Astrocyte (in vitro differentiated cells and primary cell): Measurements from ENCODE around the gene MYOG. TPM values are rescaled to one million over a fixed set of nuclear protein-coding genes. Genes with fewer than 3 reads are reported as not detected.

ENCODE experiments used
- DNase-seq: peaks from one replicate; pipeline ENCODE4 v3.0.0-alpha.2; 2010; ENCODE audit warnings: low read depth
- FAIRE-seq: peaks from 2 replicates; lab custom pipeline; 2011; peaks lifted over from hg19 to GRCh38; lab: Jason Lieb, UNC
- H2AFZ ChIP-seq: 2 replicates; pipeline ENCODE4 v1.6.0; 2012; ENCODE audit warnings: low read depth, low read length, inconsistent platforms
- H3K27ac ChIP-seq: 2 replicates; pipeline ENCODE4 v1.5.1; 2011; ENCODE audit warnings: low read depth, low read length, inconsistent platforms
- H3K27me3 ChIP-seq: 2 replicates; pipeline ENCODE4 v1.6.0; 2011; ENCODE audit warnings: low read length, inconsistent platforms; ENCODE audit not compliant: insufficient read depth
- H3K36me3 ChIP-seq: 2 replicates; pipeline ENCODE4 v1.5.1; 2011; ENCODE audit warnings: low read length, inconsistent platforms; ENCODE audit not compliant: insufficient read depth
- H3K4me1 ChIP-seq: 2 replicates; pipeline ENCODE4 v1.5.1; 2011; ENCODE audit warnings: low read length, inconsistent platforms; ENCODE audit not compliant: insufficient read depth
- H3K4me2 ChIP-seq: 2 replicates; pipeline ENCODE4 v1.6.0; 2012; ENCODE audit warnings: low read length, inconsistent platforms
- H3K4me3 ChIP-seq: 2 replicates; pipeline ENCODE4 v1.5.1; 2011; ENCODE audit warnings: low read depth, mild to moderate bottlenecking, low read length, inconsistent platforms; ENCODE audit not compliant: insufficient read depth
- H3K79me2 ChIP-seq: 2 replicates; pipeline ENCODE4 v1.6.0; 2012; ENCODE audit warnings: mild to moderate bottlenecking, low read length, inconsistent platforms; ENCODE audit not compliant: insufficient read depth
- H3K9ac ChIP-seq: 2 replicates; pipeline ENCODE4 v1.6.0; 2012; ENCODE audit warnings: mild to moderate bottlenecking, low read length, inconsistent platforms
- H3K9me3 ChIP-seq: 2 replicates; pipeline ENCODE4 v1.5.1; 2012; ENCODE audit warnings: low read depth, mild to moderate bottlenecking, low read length, inconsistent platforms; ENCODE audit not compliant: insufficient read depth
- H4K20me1 ChIP-seq: 2 replicates; pipeline ENCODE4 v1.6.0; 2012; ENCODE audit warnings: low read length, inconsistent platforms; ENCODE audit not compliant: insufficient read depth
- H3K27ac Mint-ChIP-seq: one replicate; pipeline ENCODE4 v1.8.0; 2021; ENCODE audit warnings: mild to moderate bottlenecking, mixed read lengths; ENCODE audit not compliant: unreplicated experiment
- H3K27me3 Mint-ChIP-seq: one replicate; pipeline ENCODE4 v1.8.0; 2021; ENCODE audit warnings: low read depth, mixed read lengths; ENCODE audit not compliant: unreplicated experiment
- H3K36me3 Mint-ChIP-seq: one replicate; pipeline ENCODE4 v1.8.0; 2021; ENCODE audit warnings: low read depth, mixed read lengths; ENCODE audit not compliant: unreplicated experiment
- H3K4me1 Mint-ChIP-seq: one replicate; pipeline ENCODE4 v1.8.0; 2021; ENCODE audit warnings: low read depth, mixed read lengths; ENCODE audit not compliant: unreplicated experiment
- H3K4me3 Mint-ChIP-seq: one replicate; pipeline ENCODE4 v1.8.0; 2021; ENCODE audit warnings: mild to moderate bottlenecking, moderate library complexity, mixed read lengths; ENCODE audit not compliant: unreplicated experiment
- H3K9me3 Mint-ChIP-seq: one replicate; pipeline ENCODE4 v1.8.0; 2021; ENCODE audit warnings: mild to moderate bottlenecking, mixed read lengths; ENCODE audit not compliant: unreplicated experiment
- CTCF ChIP-seq: IDR thresholded peaks from 2 replicates; pipeline ENCODE4 v1.5.1; 2011; ENCODE audit warnings: low read depth, mild to moderate bottlenecking, inconsistent platforms, low read length, moderate library complexity; ENCODE audit not compliant: insufficient read depth
- EZH2 ChIP-seq: IDR thresholded peaks from 2 replicates; pipeline ENCODE4 v1.6.1; 2012; ENCODE audit warnings: mild to moderate bottlenecking, low read length, inconsistent platforms; ENCODE audit not compliant: insufficient read depth
- total RNA-seq: library from RNA; stranded (reverse); gene quantifications from 2 replicates; pipeline ENCODE4 v1.2.1, GENCODE V29; 2021

The MYOG gene
- total RNA-seq, 1 donor from 2014 or later, result not detected

GRCh38 chr1:203041351-203041932, 44.4 kb downstream of the MYOG start:
- H3K27me3 ChIP-seq, result no peaks in the 10 kb centered on the region
- peaks cover 41% of the 10 kb centered on the region for H3K27me3 Mint-ChIP-seq
- H3K9me3 Mint-ChIP-seq, result no peaks in the 10 kb centered on the region
- no peak overlapping the region for H3K27ac ChIP-seq
- peaks cover 22% of the 10 kb centered on the region for H3K4me1 Mint-ChIP-seq
- H3K9ac ChIP-seq, result no peak overlapping the region
- no peak overlapping the region for H3K4me3 Mint-ChIP-seq
- H3K4me3 ChIP-seq, result no peak overlapping the region
- H3K36me3 Mint-ChIP-seq, result peaks cover 33% of the 10 kb centered on the region
- FAIRE-seq (no peak), DNase-seq (no peak)
- no peaks in the 10 kb centered on the region for H3K36me3 ChIP-seq
- TF ChIP-seq CTCF (no peak), EZH2 (no peak)
- peaks cover 4% of the 10 kb centered on the region for H4K20me1 ChIP-seq
- no peak overlapping the region for H3K4me2 ChIP-seq
- H3K79me2 ChIP-seq, result no peaks in the 10 kb centered on the region
- no peaks in the 10 kb centered on the region for H3K9me3 ChIP-seq
- H2AFZ ChIP-seq, result no peak overlapping the region
- no peak overlapping the region for H3K27ac Mint-ChIP-seq
- peaks cover 14% of the 10 kb centered on the region for H3K4me1 ChIP-seq

- Histone ChIP-seq H3K9me3 (no peaks in the 10 kb centered on the region), H3K79me2 (no peaks in the 10 kb centered on the region), H3K27ac (no peak overlapping the region), H3K27me3 (no peaks in the 10 kb centered on the region), H3K4me3 (no peak overlapping the region), H3K4me1 (peaks cover 13% of the 10 kb centered on the region), H3K9ac (no peak overlapping the region), H4K20me1 (peaks cover 4% of the 10 kb centered on the region), H3K36me3 (no peaks in the 10 kb centered on the region), H3K4me2 (no peak overlapping the region), H2AFZ (no peak overlapping the region)
- FAIRE-seq, result no peak
- no peak overlapping the region for H3K27ac Mint-ChIP-seq
- peaks cover 28% of the 10 kb centered on the region for H3K4me1 Mint-ChIP-seq
- TF ChIP-seq EZH2 (no peak), CTCF (no peak)
- peaks cover 41% of the 10 kb centered on the region for H3K27me3 Mint-ChIP-seq
- DNase-seq, result no peak
- no peaks in the 10 kb centered on the region for H3K9me3 Mint-ChIP-seq
- no peak overlapping the region for H3K4me3 Mint-ChIP-seq
- peaks cover 31% of the 10 kb centered on the region for H3K36me3 Mint-ChIP-seq
Measured at GRCh38 chr1:203040513-203041275, 45.1 kb downstream of the MYOG start.
